ENCODE measurements around the gene TMEM91. TPM values are rescaled to one million over a fixed set of nuclear protein-coding genes. Genes with fewer than 3 reads are reported as not detected.

TMEM91 gene
- total and polyA plus RNA-seq, 2 of the 8 experiments (the other 6 are each of a cell fraction or from before 2014, with no cell fraction given) = 5.3 to 7.4 TPM

DNA sequence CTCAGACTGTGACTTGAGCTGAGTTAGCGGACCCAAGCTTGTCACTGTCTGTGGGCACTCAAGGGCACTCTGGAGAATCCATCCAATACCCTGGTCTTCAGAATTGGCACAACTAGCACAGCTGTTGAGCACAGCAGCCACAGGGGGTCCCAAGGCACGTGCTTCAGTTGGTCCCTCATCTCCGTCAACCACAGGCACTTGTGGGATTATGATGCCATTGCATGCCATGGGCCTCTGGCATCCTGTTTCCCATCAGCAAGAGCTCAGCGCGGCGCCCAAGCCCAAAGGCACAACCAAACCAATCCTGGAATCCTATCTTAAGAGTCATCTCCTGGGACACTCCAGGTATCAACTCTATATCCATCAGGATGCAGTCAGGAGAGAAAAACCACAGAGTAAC is 54.6 kb downstream of the TMEM91 start:
- H3K4me1 ChIP-seq (replicated peaks in 1 of 4; ENCODE audit: control insufficient read depth in 3 of 4, insufficient read depth in 4 of 4, low read length in 3 of 4) = peaks cover 0 to 18% (median 4%) of the 10 kb centered on the region in 4 experiments; a peak in 5 of 7 replicates
- no peak for DNase-seq (ENCODE audit: low read depth in 1 of 2, low spot score in 2 of 2)
- H3K27ac ChIP-seq (ENCODE audit: low read depth, low read length) = no peak overlapping the region
- CTCF ChIA-PET (ENCODE audit: partially characterized antibody) = interaction anchor here (0.6 to 4.1 kb wide), 14 partner anchors 8 to 606 kb away, joined by 3 to 21 read pairs (median 4); partner anchors contain the start of gene DMAC2
- H3K4me2 ChIP-seq (ENCODE audit: insufficient read depth in 1 of 2, low read depth in 2 of 2, low read length in 2 of 2) = no peak overlapping the region
- H4K20me1 ChIP-seq (replicated peaks in 1 of 2; ENCODE audit: control insufficient read depth in 1 of 2, insufficient read depth in 2 of 2, low read length in 2 of 2) = peaks cover 0 to 15% of the 10 kb centered on the region in 2 experiments
- H3K56ac ChIP-seq (replicated peaks; ENCODE audit: insufficient read length, low read depth, low read length) = no peak overlapping the region
- H2AK5ac ChIP-seq (ENCODE audit: low read depth, low read length) = no peak overlapping the region
- no peak overlapping the region for H2BK5ac ChIP-seq (ENCODE audit: low read depth, low read length)
- no peaks in the 10 kb centered on the region for H3K9me3 ChIP-seq (ENCODE audit: insufficient read depth in 2 of 2, low read depth in 1 of 2, low read length in 1 of 2)
- no peak overlapping the region for H3K4ac ChIP-seq (replicated peaks; ENCODE audit: insufficient read length, low read depth, low read length)
- H4K8ac ChIP-seq (ENCODE audit: extremely low read depth, insufficient read depth, low read length) = no peak overlapping the region
- no peak overlapping the region for H4K5ac ChIP-seq (ENCODE audit: insufficient read length, low read depth, low read length)
- no peak overlapping the region for H3K23ac ChIP-seq (ENCODE audit: insufficient read length)
- no peak overlapping the region for H3K4me3 ChIP-seq (ENCODE audit: extremely low read depth in 1 of 4, insufficient read depth in 2 of 4, low read depth in 3 of 4, low read length in 4 of 4)
- H3K9ac ChIP-seq (replicated peaks in 1 of 4; ENCODE audit: extremely low read depth in 1 of 4, low read depth in 3 of 4, low read length in 3 of 4) = no peak overlapping the region
- peaks cover 13% of the 10 kb centered on the region for H3K23me2 ChIP-seq (ENCODE audit: low read depth, low read length)
- H3K14ac ChIP-seq (ENCODE audit: insufficient read length) = no peak overlapping the region
- H2BK12ac ChIP-seq (ENCODE audit: low read depth, low read length) = no peak overlapping the region
- H2BK15ac ChIP-seq (ENCODE audit: low read length) = no peak overlapping the region
- H4K91ac ChIP-seq (replicated peaks; ENCODE audit: insufficient read length, low read length) = no peak overlapping the region
- no peak overlapping the region for H2BK20ac ChIP-seq (ENCODE audit: low read length)
- H3K18ac ChIP-seq (ENCODE audit: extremely low read depth, low read length) = no peak overlapping the region
- 82% methylated on average over 6 of the region's 6 CpGs; no CpG with 5 or more reads in 1 of the 2 experiments for WGBS, 2 experiments (ENCODE audit: extremely low coverage in 1 of 2, insufficient coverage in 1 of 2, insufficient read length in 1 of 2, insufficient replicate concordance in 2 of 2, low coverage in 1 of 2, low lambda C conversion rate in 2 of 2, missing lambda C conversion rate in 1 of 2)
- peaks cover 9 to 20% (median 18%) of the 10 kb centered on the region in 4 experiments; a peak in 7 of 8 replicates for H3K36me3 ChIP-seq (ENCODE audit: control insufficient read depth in 2 of 4, insufficient read depth in 4 of 4, low read length in 3 of 4)
- H2BK120ac ChIP-seq (replicated peaks; ENCODE audit: low read depth, low read length) = no peak overlapping the region
- no peaks in the 10 kb centered on the region for H3K79me1 ChIP-seq (ENCODE audit: low read depth, low read length)
- no peaks in the 10 kb centered on the region for H3K79me2 ChIP-seq (ENCODE audit: control insufficient read depth in 1 of 2, insufficient read depth in 2 of 2, low read length in 2 of 2)
- H3K27me3 ChIP-seq (replicated peaks in 1 of 4; ENCODE audit: control insufficient read depth in 3 of 4, extremely low read depth in 1 of 4, insufficient read depth in 3 of 4, low read length in 3 of 4) = no peaks in the 10 kb centered on the region
- POLR2A ChIA-PET (ENCODE audit: partially characterized antibody) = interaction anchor here (1.1 to 1.7 kb wide), 6 partner anchors 9 to 165 kb away, joined by 3 to 12 read pairs (median 4); partner anchors contain the start of genes B9D2 and DMAC2
- no peak overlapping the region for H2AFZ ChIP-seq (ENCODE audit: low read length)
- no peak for FAIRE-seq
- TF ChIP-seq, protein P1, sequence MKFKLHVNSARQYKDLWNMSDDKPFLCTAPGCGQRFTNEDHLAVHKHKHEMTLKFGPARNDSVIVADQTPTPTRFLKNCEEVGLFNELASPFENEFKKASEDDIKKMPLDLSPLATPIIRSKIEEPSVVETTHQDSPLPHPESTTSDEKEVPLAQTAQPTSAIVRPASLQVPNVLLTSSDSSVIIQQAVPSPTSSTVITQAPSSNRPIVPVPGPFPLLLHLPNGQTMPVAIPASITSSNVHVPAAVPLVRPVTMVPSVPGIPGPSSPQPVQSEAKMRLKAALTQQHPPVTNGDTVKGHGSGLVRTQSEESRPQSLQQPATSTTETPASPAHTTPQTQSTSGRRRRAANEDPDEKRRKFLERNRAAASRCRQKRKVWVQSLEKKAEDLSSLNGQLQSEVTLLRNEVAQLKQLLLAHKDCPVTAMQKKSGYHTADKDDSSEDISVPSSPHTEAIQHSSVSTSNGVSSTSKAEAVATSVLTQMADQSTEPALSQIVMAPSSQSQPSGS (IDR thresholded peaks at IDR 0.05; ENCODE audit: low read length) = no peak
- no peak for TF ChIP-seq JUND (IDR thresholded peaks at IDR 0.05; ENCODE audit: low read length)
- TF ChIP-seq, protein P2, sequence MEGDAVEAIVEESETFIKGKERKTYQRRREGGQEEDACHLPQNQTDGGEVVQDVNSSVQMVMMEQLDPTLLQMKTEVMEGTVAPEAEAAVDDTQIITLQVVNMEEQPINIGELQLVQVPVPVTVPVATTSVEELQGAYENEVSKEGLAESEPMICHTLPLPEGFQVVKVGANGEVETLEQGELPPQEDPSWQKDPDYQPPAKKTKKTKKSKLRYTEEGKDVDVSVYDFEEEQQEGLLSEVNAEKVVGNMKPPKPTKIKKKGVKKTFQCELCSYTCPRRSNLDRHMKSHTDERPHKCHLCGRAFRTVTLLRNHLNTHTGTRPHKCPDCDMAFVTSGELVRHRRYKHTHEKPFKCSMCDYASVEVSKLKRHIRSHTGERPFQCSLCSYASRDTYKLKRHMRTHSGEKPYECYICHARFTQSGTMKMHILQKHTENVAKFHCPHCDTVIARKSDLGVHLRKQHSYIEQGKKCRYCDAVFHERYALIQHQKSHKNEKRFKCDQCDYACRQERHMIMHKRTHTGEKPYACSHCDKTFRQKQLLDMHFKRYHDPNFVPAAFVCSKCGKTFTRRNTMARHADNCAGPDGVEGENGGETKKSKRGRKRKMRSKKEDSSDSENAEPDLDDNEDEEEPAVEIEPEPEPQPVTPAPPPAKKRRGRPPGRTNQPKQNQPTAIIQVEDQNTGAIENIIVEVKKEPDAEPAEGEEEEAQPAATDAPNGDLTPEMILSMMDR (IDR thresholded peaks at IDR 0.05; ENCODE audit: control extremely low read depth in 1 of 3, insufficient read depth in 1 of 3, low read depth in 1 of 3, low read length in 3 of 3) = no peak
- no peak for TF ChIP-seq KDM4A (IDR thresholded peaks at IDR 0.05; ENCODE audit: low read depth, low read length, severe bottlenecking)
- no peak for TF ChIP-seq TEAD4 (IDR thresholded peaks at IDR 0.05; ENCODE audit: low read depth, low read length)
- no peak for TF ChIP-seq HDAC6 (IDR thresholded peaks at IDR 0.05; ENCODE audit: low read depth, low read length)
- TF ChIP-seq NRF1 (IDR thresholded peaks at IDR 0.05; ENCODE audit: low read depth, low read length) = no peak
- TF ChIP-seq ASH2L (IDR thresholded peaks at IDR 0.05; ENCODE audit: low read length) = no peak
- TF ChIP-seq POU5F1 (IDR thresholded peaks at IDR 0.05; ENCODE audit: low read depth, low read length) = no peak
- no peak for TF ChIP-seq TAF1 (IDR thresholded peaks at IDR 0.05; ENCODE audit: low read depth, low read length)

All from H1 (cell line).